WTC11 (cell line): Measurements from ENCODE around the gene PHKB. TPM values are rescaled to one million over a fixed set of nuclear protein-coding genes. Genes with fewer than 3 reads are reported as not detected.

ENCODE experiments used
- ATAC-seq: fragments of 200-7000 bp; cut with Tn5 transposase; 2 replicates; pipeline ENCODE4 v1.10.0; 2021; ENCODE audit warnings: mild to moderate bottlenecking, moderate library complexity
- CTCF ChIA-PET: fragments of 300-600 bp; sonication (Branson Sonifier 250); formaldehyde crosslinking; loops from one replicate; lab custom pipeline; 2021; ENCODE audit warnings: antibody characterized with exemption; lab: Charles Lee
- POLR2A ChIA-PET: fragments of 350-600 bp; sonication (Branson Sonifier 250); formaldehyde crosslinking; loops from one replicate; lab custom pipeline; 2021; ENCODE audit warnings: antibody characterized with exemption; lab: Charles Lee
- DNase-seq: peaks from one replicate; pipeline ENCODE4 v3.0.0; 2021; ENCODE audit warnings: low spot score
- H3K27ac Mint-ChIP-seq: 2 replicates; pipeline ENCODE4 v1.8.0; 2021; ENCODE audit warnings: mixed read lengths
- H3K27me3 Mint-ChIP-seq: 2 replicates; pipeline ENCODE4 v1.8.0; 2021; ENCODE audit warnings: low read depth, mild to moderate bottlenecking, moderate library complexity, mixed read lengths
- H3K36me3 Mint-ChIP-seq: 2 replicates; pipeline ENCODE4 v1.8.0; 2021; ENCODE audit warnings: mixed read lengths
- H3K4me1 Mint-ChIP-seq: 2 replicates; pipeline ENCODE4 v1.8.0; 2022; ENCODE audit warnings: mixed read lengths
- H3K4me3 Mint-ChIP-seq: 2 replicates; pipeline ENCODE4 v1.8.0; 2021; ENCODE audit warnings: mild to moderate bottlenecking, moderate library complexity, mixed read lengths
- H3K9me3 Mint-ChIP-seq: 2 replicates; pipeline ENCODE4 v1.8.0; 2021; ENCODE audit warnings: mixed read lengths
- ATF1 ChIP-seq: sonication (generic); formaldehyde crosslinking; IDR thresholded peaks from 2 replicates; pipeline ENCODE4 v1.8.1; 2023; ENCODE audit warnings: mild to moderate bottlenecking, moderate library complexity, missing genetic modification reagents
- ATF6 ChIP-seq: sonication (generic); formaldehyde crosslinking; IDR thresholded peaks from 2 replicates; pipeline ENCODE4 v1.8.1; 2023; ENCODE audit warnings: mild to moderate bottlenecking, missing genetic modification reagents
- CREM ChIP-seq: sonication (generic); formaldehyde crosslinking; IDR thresholded peaks from 2 replicates; pipeline ENCODE4 v1.8.1; 2022; ENCODE audit warnings: mild to moderate bottlenecking, missing genetic modification reagents, moderate library complexity
- E2F4 ChIP-seq: sonication (generic); formaldehyde crosslinking; IDR thresholded peaks from 2 replicates; pipeline ENCODE4 v1.8.1; 2022; ENCODE audit warnings: low read depth, mild to moderate bottlenecking, moderate library complexity, missing genetic modification reagents, borderline replicate concordance
- ESRRA ChIP-seq: sonication (generic); formaldehyde crosslinking; IDR thresholded peaks from 2 replicates; pipeline ENCODE4 v1.8.1; 2022; ENCODE audit warnings: mild to moderate bottlenecking, missing genetic modification reagents, borderline replicate concordance
- ETV6 ChIP-seq: sonication (generic); formaldehyde crosslinking; IDR thresholded peaks from 2 replicates; pipeline ENCODE4 v1.8.1; 2022; ENCODE audit warnings: mild to moderate bottlenecking, missing genetic modification reagents
- HMGA2 ChIP-seq: fragments of 250-450 bp; sonication (Bioruptor Pico); IDR thresholded peaks from 2 replicates; pipeline ENCODE4 v1.4.0; 2021; ENCODE audit warnings: mild to moderate bottlenecking, moderate library complexity
- IRF1 ChIP-seq: sonication (generic); formaldehyde crosslinking; IDR thresholded peaks from 2 replicates; pipeline ENCODE4 v1.8.0; 2023; ENCODE audit warnings: missing genetic modification reagents
- MYBL2 ChIP-seq: sonication (generic); formaldehyde crosslinking; IDR thresholded peaks from 2 replicates; pipeline ENCODE4 v1.8.1; 2023; ENCODE audit warnings: mild to moderate bottlenecking, moderate library complexity, missing genetic modification reagents
- SP1 ChIP-seq: sonication (generic); formaldehyde crosslinking; conservative IDR thresholded peaks from 2 replicates; pipeline ENCODE4 v1.8.1; 2022; ENCODE audit warnings: missing genetic modification reagents
- USF2 ChIP-seq: sonication (generic); formaldehyde crosslinking; IDR thresholded peaks from 2 replicates; pipeline ENCODE4 v1.8.1; 2023; ENCODE audit warnings: mild to moderate bottlenecking, missing genetic modification reagents, moderate library complexity
- ZNF219 ChIP-seq: sonication (generic); formaldehyde crosslinking; IDR thresholded peaks from 2 replicates; pipeline ENCODE4 v1.8.0; 2023; ENCODE audit warnings: missing genetic modification reagents, mild to moderate bottlenecking, borderline replicate concordance
- ZNF232 ChIP-seq: sonication (generic); formaldehyde crosslinking; IDR thresholded peaks from 2 replicates; pipeline ENCODE4 v1.8.0; 2022; ENCODE audit warnings: mild to moderate bottlenecking, missing genetic modification reagents
- total RNA-seq: library from RNA; stranded (reverse); gene quantifications from 3 replicates; pipeline ENCODE4 v1.2.3, GENCODE V29; 2021
- TF ChIP-seq, protein P1 (sequence below): sonication (generic); formaldehyde crosslinking; IDR thresholded peaks from 2 replicates; pipeline ENCODE4 v1.8.1; 2022; ENCODE audit warnings: low read depth, missing genetic modification reagents, borderline replicate concordance
- TF ChIP-seq, protein P2 (sequence below): sonication (generic); formaldehyde crosslinking; IDR thresholded peaks from 2 replicates; pipeline ENCODE4 v1.8.0; 2022; ENCODE audit warnings: mild to moderate bottlenecking, missing genetic modification reagents
- TF ChIP-seq, protein P3 (sequence below): sonication (generic); formaldehyde crosslinking; IDR thresholded peaks from 2 replicates; pipeline ENCODE4 v1.8.0; 2022; ENCODE audit warnings: mild to moderate bottlenecking, missing genetic modification reagents
- TF ChIP-seq, protein P4 (sequence below): sonication (generic); formaldehyde crosslinking; IDR thresholded peaks from 2 replicates; pipeline ENCODE4 v1.8.0; 2022; ENCODE audit warnings: missing genetic modification reagents

PHKB gene
- total RNA-seq, 1 experiment from 2014 or later, result 43.9 TPM

DNA sequence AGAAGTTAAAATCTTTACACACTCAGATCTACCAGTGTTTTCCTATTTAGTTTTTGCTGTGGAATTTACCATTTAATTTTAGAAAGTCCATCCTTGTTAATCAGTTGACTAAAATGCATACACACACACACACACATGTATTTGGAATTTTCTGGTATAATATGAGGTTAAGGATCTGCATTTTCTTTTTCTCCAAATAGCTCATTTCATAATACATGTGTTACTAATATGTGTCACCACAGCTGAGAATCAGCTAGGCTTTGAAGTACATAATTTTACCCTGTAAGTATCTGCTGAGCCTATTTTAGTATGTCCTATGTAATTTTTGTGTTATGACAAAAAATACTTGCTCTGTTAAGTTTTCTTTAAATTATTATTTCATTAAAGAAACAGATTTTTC, 143.2 kb downstream of the PHKB start:
- DNase-seq, result no peak
- H3K9me3 Mint-ChIP-seq, result peaks cover 13% of the 10 kb centered on the region; the same call in 1 of the 2 replicates
- no peak overlapping the region for H3K4me3 Mint-ChIP-seq
- no peak overlapping the region for H3K27ac Mint-ChIP-seq
- peaks cover 3% of the 10 kb centered on the region; the same call in 1 of the 2 replicates for H3K36me3 Mint-ChIP-seq
- ChIA-PET POLR2A (no interaction called here), CTCF (no interaction called here)
- peaks cover 5% of the 10 kb centered on the region for H3K4me1 Mint-ChIP-seq
- H3K27me3 Mint-ChIP-seq, result no peaks in the 10 kb centered on the region
- no peak for ATAC-seq
- TF ChIP-seq, protein P1, sequence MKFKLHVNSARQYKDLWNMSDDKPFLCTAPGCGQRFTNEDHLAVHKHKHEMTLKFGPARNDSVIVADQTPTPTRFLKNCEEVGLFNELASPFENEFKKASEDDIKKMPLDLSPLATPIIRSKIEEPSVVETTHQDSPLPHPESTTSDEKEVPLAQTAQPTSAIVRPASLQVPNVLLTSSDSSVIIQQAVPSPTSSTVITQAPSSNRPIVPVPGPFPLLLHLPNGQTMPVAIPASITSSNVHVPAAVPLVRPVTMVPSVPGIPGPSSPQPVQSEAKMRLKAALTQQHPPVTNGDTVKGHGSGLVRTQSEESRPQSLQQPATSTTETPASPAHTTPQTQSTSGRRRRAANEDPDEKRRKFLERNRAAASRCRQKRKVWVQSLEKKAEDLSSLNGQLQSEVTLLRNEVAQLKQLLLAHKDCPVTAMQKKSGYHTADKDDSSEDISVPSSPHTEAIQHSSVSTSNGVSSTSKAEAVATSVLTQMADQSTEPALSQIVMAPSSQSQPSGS (CRISPR knock-in tag), result no peak
- TF ChIP-seq, protein P2, sequence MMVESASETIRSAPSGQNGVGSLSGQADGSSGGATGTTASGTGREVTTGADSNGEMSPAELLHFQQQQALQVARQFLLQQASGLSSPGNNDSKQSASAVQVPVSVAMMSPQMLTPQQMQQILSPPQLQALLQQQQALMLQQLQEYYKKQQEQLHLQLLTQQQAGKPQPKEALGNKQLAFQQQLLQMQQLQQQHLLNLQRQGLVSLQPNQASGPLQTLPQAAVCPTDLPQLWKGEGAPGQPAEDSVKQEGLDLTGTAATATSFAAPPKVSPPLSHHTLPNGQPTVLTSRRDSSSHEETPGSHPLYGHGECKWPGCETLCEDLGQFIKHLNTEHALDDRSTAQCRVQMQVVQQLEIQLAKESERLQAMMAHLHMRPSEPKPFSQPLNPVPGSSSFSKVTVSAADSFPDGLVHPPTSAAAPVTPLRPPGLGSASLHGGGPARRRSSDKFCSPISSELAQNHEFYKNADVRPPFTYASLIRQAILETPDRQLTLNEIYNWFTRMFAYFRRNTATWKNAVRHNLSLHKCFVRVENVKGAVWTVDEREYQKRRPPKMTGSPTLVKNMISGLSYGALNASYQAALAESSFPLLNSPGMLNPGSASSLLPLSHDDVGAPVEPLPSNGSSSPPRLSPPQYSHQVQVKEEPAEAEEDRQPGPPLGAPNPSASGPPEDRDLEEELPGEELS (CRISPR knock-in tag), result no peak
- no peak for TF ChIP-seq ATF6 (CRISPR knock-in tag)
- TF ChIP-seq SP1, result no peak
- TF ChIP-seq CREM (CRISPR knock-in tag), result no peak
- no peak for TF ChIP-seq ZNF232 (CRISPR knock-in tag)
- no peak for TF ChIP-seq ETV6 (CRISPR knock-in tag)
- no peak for TF ChIP-seq USF2
- TF ChIP-seq IRF1 (CRISPR knock-in tag), result no peak
- no peak for TF ChIP-seq HMGA2 (CRISPR knock-in tag)
- TF ChIP-seq ATF1 (CRISPR knock-in tag), result no peak
- no peak for TF ChIP-seq ZNF219 (CRISPR knock-in tag)
- no peak for TF ChIP-seq E2F4 (CRISPR knock-in tag)
- TF ChIP-seq, protein P3, sequence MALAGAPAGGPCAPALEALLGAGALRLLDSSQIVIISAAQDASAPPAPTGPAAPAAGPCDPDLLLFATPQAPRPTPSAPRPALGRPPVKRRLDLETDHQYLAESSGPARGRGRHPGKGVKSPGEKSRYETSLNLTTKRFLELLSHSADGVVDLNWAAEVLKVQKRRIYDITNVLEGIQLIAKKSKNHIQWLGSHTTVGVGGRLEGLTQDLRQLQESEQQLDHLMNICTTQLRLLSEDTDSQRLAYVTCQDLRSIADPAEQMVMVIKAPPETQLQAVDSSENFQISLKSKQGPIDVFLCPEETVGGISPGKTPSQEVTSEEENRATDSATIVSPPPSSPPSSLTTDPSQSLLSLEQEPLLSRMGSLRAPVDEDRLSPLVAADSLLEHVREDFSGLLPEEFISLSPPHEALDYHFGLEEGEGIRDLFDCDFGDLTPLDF (CRISPR knock-in tag), result no peak
- no peak for TF ChIP-seq ESRRA
- no peak for TF ChIP-seq MYBL2
- TF ChIP-seq, protein P4, sequence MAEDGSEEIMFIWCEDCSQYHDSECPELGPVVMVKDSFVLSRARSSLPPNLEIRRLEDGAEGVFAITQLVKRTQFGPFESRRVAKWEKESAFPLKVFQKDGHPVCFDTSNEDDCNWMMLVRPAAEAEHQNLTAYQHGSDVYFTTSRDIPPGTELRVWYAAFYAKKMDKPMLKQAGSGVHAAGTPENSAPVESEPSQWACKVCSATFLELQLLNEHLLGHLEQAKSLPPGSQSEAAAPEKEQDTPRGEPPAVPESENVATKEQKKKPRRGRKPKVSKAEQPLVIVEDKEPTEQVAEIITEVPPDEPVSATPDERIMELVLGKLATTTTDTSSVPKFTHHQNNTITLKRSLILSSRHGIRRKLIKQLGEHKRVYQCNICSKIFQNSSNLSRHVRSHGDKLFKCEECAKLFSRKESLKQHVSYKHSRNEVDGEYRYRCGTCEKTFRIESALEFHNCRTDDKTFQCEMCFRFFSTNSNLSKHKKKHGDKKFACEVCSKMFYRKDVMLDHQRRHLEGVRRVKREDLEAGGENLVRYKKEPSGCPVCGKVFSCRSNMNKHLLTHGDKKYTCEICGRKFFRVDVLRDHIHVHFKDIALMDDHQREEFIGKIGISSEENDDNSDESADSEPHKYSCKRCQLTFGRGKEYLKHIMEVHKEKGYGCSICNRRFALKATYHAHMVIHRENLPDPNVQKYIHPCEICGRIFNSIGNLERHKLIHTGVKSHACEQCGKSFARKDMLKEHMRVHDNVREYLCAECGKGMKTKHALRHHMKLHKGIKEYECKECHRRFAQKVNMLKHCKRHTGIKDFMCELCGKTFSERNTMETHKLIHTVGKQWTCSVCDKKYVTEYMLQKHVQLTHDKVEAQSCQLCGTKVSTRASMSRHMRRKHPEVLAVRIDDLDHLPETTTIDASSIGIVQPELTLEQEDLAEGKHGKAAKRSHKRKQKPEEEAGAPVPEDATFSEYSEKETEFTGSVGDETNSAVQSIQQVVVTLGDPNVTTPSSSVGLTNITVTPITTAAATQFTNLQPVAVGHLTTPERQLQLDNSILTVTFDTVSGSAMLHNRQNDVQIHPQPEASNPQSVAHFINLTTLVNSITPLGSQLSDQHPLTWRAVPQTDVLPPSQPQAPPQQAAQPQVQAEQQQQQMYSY, result no peak
